Karpas-422 (cell line): ENCODE data around the gene WASHC2A. TPM values are rescaled to one million over a fixed set of nuclear protein-coding genes. Genes with fewer than 3 reads are reported as not detected.
A peak's percentile ranks its signal among the peaks of the same experiment; 100 is the strongest.
"Not testable (repeated sequence)": the region's sequence is repeated elsewhere in the genome, so short reads cannot be mapped to it uniquely, and the experiment has no call there.

Source experiments
- DNase-seq: peaks from one replicate; pipeline ENCODE4 v3.0.0-alpha.2; 2015
- H2AFZ ChIP-seq: fragments of 200-600 bp; sonication (generic); 2 replicates; pipeline ENCODE4 v1.6.1; 2014; ENCODE audit warnings: antibody characterized with exemption, low read length, mixed read lengths
- H3K27ac ChIP-seq: fragments of 200-600 bp; sonication (generic); 2 replicates; pipeline ENCODE4 v1.5.1; 2014; ENCODE audit warnings: mild to moderate bottlenecking, low read length, moderate library complexity
- H3K27me3 ChIP-seq: fragments of 200-600 bp; sonication (generic); 2 replicates; pipeline ENCODE4 v1.6.1; 2014; ENCODE audit warnings: low read length, mixed read lengths
- H3K36me3 ChIP-seq: fragments of 200-600 bp; sonication (generic); 2 replicates; pipeline ENCODE4 v1.6.1; 2014; ENCODE audit warnings: low read length, mixed read lengths; ENCODE audit not compliant: insufficient read depth
- H3K4me1 ChIP-seq: fragments of 200-600 bp; sonication (generic); 2 replicates; pipeline ENCODE4 v1.6.1; 2014; ENCODE audit warnings: mild to moderate bottlenecking, low read length, mixed read lengths
- H3K4me2 ChIP-seq: fragments of 200-600 bp; sonication (generic); 2 replicates; pipeline ENCODE4 v1.6.1; 2014; ENCODE audit warnings: low read length, low read depth, mild to moderate bottlenecking; ENCODE audit not compliant: poor library complexity, severe bottlenecking
- H3K4me3 ChIP-seq: fragments of 200-600 bp; sonication (generic); 2 replicates; pipeline ENCODE4 v1.5.1; 2014; ENCODE audit warnings: mild to moderate bottlenecking, antibody characterized with exemption, low read length, mixed read lengths
- H3K79me2 ChIP-seq: fragments of 200-600 bp; sonication (generic); 2 replicates; pipeline ENCODE4 v1.6.1; 2014; ENCODE audit warnings: mild to moderate bottlenecking, low read length, mixed read lengths
- H3K9ac ChIP-seq: fragments of 200-600 bp; sonication (generic); 2 replicates; pipeline ENCODE4 v1.6.0; 2014; ENCODE audit warnings: low read length
- H3K9me2 ChIP-seq: fragments of 200-600 bp; sonication (generic), shearing (Covaris generic); replicated peaks from 2 replicates; pipeline ENCODE4 v1.6.0; 2014; ENCODE audit warnings: mild to moderate bottlenecking, low read length, moderate library complexity; ENCODE audit not compliant: insufficient read depth
- H3K9me3 ChIP-seq: fragments of 300-700, 200-600 bp; sonication (generic); 2 replicates; pipeline ENCODE4 v1.6.1; 2014; ENCODE audit warnings: low read length, mixed read lengths
- H4K20me1 ChIP-seq: fragments of 200-600 bp; sonication (generic); 2 replicates; pipeline ENCODE4 v1.6.1; 2014; ENCODE audit warnings: mild to moderate bottlenecking, antibody characterized with exemption, low read length, low read depth; ENCODE audit not compliant: insufficient read depth
- total RNA-seq: library from RNA; depleted of rRNA; stranded (reverse); fragments of >200 nt; shearing (Covaris generic); gene quantifications from 2 replicates; pipeline ENCODE4 v1.2.3, GENCODE V29; 2014; ENCODE audit warnings: low replicate concordance

The WASHC2A gene
- total RNA-seq, 1 experiment from 2014 or later, result 24.8 TPM

DNA sequence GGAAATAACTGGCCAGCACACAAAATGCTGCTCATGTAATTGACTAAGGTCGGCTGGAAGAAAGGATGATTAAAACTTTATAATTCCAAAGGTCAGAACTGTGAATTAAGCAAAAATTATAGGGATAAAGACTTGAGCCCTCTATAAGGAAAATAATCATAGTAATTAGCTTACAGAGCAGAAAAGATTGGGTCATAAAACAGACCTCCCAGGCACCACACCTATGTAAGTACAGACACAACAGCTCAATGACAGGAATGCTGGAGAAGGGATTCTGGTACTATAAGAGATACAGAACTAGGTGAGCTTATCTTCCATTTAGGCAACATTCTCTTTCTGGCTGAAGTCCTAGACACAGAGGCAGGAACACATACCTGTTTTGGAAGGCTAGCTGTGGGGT, 9.0 kb upstream of the WASHC2A start:
- H3K4me1 ChIP-seq, H3K9me3 ChIP-seq, H3K4me3 ChIP-seq, H3K9ac ChIP-seq, H3K9me2 ChIP-seq, H3K27me3 ChIP-seq, H3K27ac ChIP-seq, DNase-seq, H2AFZ ChIP-seq, H3K36me3 ChIP-seq, H3K79me2 ChIP-seq, H4K20me1 ChIP-seq, H3K4me2 ChIP-seq: not testable (repeated sequence)

DNA sequence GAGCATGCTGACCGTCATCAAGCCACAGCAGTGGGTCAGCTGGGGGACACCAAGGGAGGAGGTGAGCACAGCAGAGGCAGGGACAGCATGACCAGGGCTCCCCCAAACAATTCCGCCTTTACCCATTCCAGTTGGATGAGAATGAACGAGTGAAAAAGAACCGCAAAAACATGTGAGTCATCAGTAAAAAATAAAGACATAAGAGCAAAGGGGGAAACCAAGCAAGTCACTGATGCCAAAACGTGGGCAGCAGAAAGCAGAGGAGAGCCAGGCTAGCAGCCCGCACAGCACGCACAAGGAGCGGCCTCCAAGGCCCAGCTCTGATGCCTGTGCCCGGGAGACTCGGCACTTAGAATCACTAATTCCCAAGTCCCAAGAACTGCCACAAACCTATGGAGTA, 7.8 kb upstream of the WASHC2A start:
- H3K9me2 ChIP-seq, H3K9ac ChIP-seq, H3K9me3 ChIP-seq, H3K27me3 ChIP-seq, H3K4me2 ChIP-seq, H3K27ac ChIP-seq, H3K36me3 ChIP-seq, H2AFZ ChIP-seq, H3K79me2 ChIP-seq, H3K4me3 ChIP-seq, H3K4me1 ChIP-seq, H4K20me1 ChIP-seq, DNase-seq: not testable (repeated sequence)

DNA sequence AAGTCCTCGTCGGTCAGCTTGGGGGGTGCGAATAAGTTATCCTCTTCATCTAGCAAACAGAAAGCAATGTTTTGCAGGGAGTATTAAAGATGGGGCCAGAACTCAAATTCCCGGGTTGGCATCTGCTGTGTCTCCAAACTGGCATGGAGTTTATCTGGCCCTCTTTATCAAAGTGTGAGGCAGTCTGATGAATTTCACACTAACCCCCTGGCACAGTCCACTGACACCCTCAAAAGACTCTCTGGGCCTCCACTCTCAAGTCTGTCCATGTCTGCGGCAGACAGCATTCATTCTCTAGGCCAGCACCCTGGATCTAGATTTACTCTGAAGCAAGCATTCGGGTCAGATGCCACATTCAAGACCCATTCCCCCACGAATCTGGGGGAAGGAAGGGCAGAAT, 6.2 kb upstream of the WASHC2A start:
- H3K9me2 ChIP-seq, H3K27me3 ChIP-seq, H3K9ac ChIP-seq, H3K36me3 ChIP-seq, H4K20me1 ChIP-seq, H3K27ac ChIP-seq, H3K4me2 ChIP-seq, H3K4me3 ChIP-seq, H3K9me3 ChIP-seq, H3K79me2 ChIP-seq, H2AFZ ChIP-seq, H3K4me1 ChIP-seq, DNase-seq: not testable (repeated sequence)

DNA sequence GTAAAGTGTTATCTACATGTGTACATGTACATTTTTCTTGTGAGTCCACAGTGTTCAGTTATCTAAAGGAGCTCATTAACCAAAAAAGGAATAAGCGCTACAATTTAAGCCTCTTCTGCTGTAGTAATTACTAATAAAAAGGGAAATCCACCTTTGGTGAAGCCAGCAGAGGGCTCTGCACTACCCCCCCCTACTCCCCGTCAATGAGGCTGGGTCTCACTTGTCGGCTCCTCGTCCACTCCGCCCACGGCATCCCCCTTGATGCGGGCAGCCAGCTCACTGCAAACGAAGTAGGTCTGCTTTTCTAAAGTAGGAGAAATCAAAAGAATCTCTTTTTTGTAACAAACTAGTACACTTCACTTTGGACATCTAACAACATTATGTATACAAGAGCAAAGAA, 4.7 kb upstream of the WASHC2A start:
- Histone ChIP-seq H3K36me3 (no peaks in the 10 kb centered on the region), H3K4me3 (no peak overlapping the region), H2AFZ (no peak overlapping the region), H3K27ac (no peak overlapping the region), H3K9me3 (no peaks in the 10 kb centered on the region), H4K20me1 (no peaks in the 10 kb centered on the region), H3K4me1 (no peaks in the 10 kb centered on the region), H3K9me2 (no peaks in the 10 kb centered on the region), H3K4me2 (no peak overlapping the region), H3K9ac (no peak overlapping the region), H3K79me2 (no peaks in the 10 kb centered on the region), H3K27me3 (no peaks in the 10 kb centered on the region)
- no peak for DNase-seq

DNA sequence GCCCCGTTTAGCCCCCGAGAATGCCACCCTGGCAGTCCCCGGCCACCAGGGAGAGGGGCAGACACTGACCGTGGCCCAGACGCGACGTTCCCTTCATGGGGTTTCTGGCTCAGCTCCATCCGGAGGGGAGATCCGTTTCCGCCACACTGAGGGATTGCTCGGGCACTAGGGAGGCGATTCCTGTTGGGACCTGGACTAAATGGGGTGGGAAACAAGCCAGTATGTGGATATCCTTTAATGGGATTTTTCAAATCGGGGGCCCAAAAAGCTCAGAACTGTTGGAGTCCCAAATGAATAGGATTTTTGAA, 552 bp downstream of the WASHC2A start:
- H2AFZ ChIP-seq, result not testable (repeated sequence)

DNA sequence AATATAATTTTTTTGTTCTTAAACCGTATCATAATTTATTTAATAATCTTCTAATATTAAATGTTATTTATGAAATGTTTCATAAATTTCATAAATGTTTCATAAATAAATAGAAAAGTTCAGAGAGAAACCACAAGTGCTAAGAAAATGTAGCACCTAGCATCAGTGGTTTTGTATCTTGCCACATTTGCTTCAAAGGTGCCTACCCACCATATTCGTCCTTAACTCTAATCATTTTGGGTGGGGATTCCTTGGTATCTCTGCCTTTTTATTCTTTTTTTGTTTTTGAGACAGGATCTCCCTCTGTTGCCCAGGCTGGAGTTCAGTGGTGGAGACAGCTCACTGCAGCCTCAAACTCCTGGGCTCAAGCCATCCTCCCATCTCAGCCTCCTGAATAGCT, 7.4 kb downstream of the WASHC2A start:
- H3K4me1 ChIP-seq, H3K4me3 ChIP-seq, H3K36me3 ChIP-seq, H3K27me3 ChIP-seq, H4K20me1 ChIP-seq, H3K4me2 ChIP-seq, DNase-seq, H2AFZ ChIP-seq, H3K9me3 ChIP-seq, H3K79me2 ChIP-seq, H3K27ac ChIP-seq, H3K9me2 ChIP-seq, H3K9ac ChIP-seq: not testable (repeated sequence)

More for the DNA sequence above, 552 bp downstream of the WASHC2A start:
- H3K4me2 ChIP-seq, result peak overlapping the region; percentile 55
- peak overlapping the region; percentile 75 for H3K9ac ChIP-seq
- not testable (repeated sequence) for H3K9me3 ChIP-seq, H3K79me2 ChIP-seq, H3K27me3 ChIP-seq, H4K20me1 ChIP-seq, H3K9me2 ChIP-seq, H3K36me3 ChIP-seq, H3K27ac ChIP-seq, DNase-seq, H3K4me1 ChIP-seq
- H3K4me3 ChIP-seq, result peak overlapping the region; percentile 69; the same call in 1 of the 2 replicates

DNA sequence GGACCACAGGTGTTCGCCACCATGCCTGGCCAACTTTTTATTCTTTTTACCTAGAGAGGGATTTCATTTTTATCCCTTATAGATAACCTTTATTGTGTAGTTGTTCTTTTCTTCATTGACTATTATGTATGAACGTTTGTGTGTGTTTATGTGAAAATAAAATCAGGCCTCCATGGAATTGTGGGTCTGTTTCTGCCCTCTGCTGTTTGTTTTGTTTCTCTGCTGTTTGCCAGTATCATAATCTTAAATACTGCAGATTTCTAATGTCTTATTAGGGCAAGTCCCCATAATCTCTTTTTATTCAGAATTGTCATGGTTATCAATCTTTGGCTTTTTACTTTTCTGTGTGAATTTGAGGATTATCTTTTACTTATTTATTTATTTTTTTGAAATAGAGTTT, 7.8 kb downstream of the WASHC2A start:
- not testable (repeated sequence) for H3K9me2 ChIP-seq, H3K36me3 ChIP-seq, DNase-seq, H3K4me2 ChIP-seq, H3K27me3 ChIP-seq, H3K4me3 ChIP-seq, H3K9ac ChIP-seq, H3K27ac ChIP-seq, H3K9me3 ChIP-seq, H4K20me1 ChIP-seq, H3K79me2 ChIP-seq, H3K4me1 ChIP-seq, H2AFZ ChIP-seq

DNA sequence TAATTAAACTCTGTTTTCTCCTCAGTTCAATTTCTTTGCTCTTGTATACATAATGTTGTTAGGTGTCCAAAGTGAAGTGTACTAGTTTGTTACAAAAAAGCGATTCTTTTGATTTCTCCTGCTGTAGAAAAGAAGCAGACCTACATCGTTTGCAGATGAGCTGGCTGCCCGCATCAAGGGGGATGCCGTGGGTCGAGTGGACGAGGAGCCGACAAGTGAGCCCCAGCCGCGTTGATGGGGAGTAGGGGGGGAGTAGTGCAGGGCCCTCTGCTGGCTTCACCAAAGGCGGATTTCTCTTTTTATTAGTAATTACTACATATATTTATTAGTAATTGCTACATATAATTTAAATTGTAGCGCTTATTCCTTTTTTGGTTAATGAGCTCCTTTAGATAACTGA, 23.6 kb downstream of the WASHC2A start:
- not testable (repeated sequence) for H3K36me3 ChIP-seq, H3K79me2 ChIP-seq, H3K4me3 ChIP-seq

DNA sequence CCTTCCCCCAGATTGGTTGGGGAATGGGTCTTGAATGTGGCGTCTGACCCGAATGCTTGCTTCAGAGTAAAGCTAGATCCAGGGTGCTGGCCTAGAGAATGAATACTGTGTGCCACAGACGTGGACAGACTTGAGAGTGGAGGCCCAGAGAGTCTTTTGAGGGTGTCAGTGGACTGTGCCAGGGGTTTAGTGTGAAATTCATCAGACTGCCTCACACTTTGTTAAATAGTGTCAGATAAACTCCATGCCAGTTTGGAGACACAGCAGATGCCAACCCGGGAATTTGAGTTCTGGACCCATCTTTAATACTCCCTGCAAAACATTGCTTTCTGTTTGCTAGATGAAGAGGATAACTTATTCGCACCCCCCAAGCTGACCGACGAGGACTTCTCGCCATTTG, 25.2 kb downstream of the WASHC2A start:
- not testable (repeated sequence) for H3K4me3 ChIP-seq

More for the DNA sequence above, 23.6 kb downstream of the WASHC2A start:
- H3K9ac ChIP-seq, H4K20me1 ChIP-seq, H2AFZ ChIP-seq, H3K9me2 ChIP-seq, H3K9me3 ChIP-seq, DNase-seq, H3K4me2 ChIP-seq, H3K27ac ChIP-seq, H3K4me1 ChIP-seq, H3K27me3 ChIP-seq: not testable (repeated sequence)

More for the DNA sequence above, 25.2 kb downstream of the WASHC2A start:
- not testable (repeated sequence) for H3K4me2 ChIP-seq, H3K4me1 ChIP-seq, H3K27ac ChIP-seq, H4K20me1 ChIP-seq, H3K27me3 ChIP-seq, H3K9ac ChIP-seq, H2AFZ ChIP-seq, H3K79me2 ChIP-seq, H3K9me2 ChIP-seq, H3K36me3 ChIP-seq, H3K9me3 ChIP-seq, DNase-seq
